Measurements from ENCODE around the gene SLC16A7. TPM values are rescaled to one million over a fixed set of nuclear protein-coding genes. Genes with fewer than 3 reads are reported as not detected.
A peak's percentile ranks its signal among the peaks of the same experiment; 100 is the strongest.

The SLC16A7 gene
- total and polyA plus RNA-seq, 4 donors: 0.88 to 60.2 (median 25.6) TPM

DNA sequence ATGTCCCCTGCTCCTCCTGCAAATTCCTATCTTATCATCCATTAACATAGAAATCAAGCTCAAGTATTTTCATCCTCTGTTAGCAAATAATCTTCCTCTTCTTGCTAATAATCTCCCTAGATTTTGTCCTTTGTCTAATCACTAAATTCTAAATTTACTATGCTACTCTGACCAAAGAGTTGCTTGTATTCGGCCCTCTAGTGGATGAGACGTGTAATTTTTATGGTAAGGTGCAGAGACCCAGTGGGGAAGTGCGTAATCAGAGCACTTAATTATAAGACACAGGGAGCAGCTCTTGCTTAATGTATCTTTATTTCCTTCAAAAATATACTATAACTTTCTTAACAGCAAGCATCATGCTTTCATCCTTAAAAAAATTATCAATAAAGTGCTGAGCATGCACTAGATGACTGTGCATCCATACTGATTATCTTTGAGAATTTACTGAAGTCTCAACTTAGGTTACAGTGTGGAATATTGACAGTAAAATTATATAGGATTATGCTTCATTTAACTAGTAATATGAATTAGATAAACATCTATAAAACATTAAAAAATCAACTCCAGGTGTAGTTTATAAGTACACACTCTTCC lies 212.6 kb downstream of the SLC16A7 start:
- no peak overlapping the region for H3K4me3 ChIP-seq (ENCODE audit: low read length in 2 of 2)
- H3K27ac ChIP-seq (ENCODE audit: low read depth in 1 of 2, low read length in 2 of 2): no peak overlapping the region
- no peaks in the 10 kb centered on the region for H3K27me3 ChIP-seq (ENCODE audit: control insufficient read depth in 1 of 2, insufficient read depth in 2 of 2, low read length in 1 of 2)
- H3K4me1 ChIP-seq (ENCODE audit: control insufficient read depth in 1 of 2, insufficient read depth in 2 of 2, low read length in 2 of 2): no peaks in the 10 kb centered on the region
- WGBS, 2 donors: 12% methylated on average over 3 of the region's 3 CpGs
- no peak for DNase-seq
- ATAC-seq (ENCODE audit: low FRiP score): peak; percentile 80
- no peaks in the 10 kb centered on the region for H3K9me3 ChIP-seq (ENCODE audit: control insufficient read depth, low read length)
- intact Hi-C loops (cut with DNase I): loop anchor here (5.0 to 10.0 kb wide), 3 partner anchors 211 to 406 kb away; partner anchors contain the start of gene SLC16A7 (in 2 of the 2)
- no peaks in the 10 kb centered on the region for H3K36me3 ChIP-seq (ENCODE audit: control insufficient read depth in 1 of 2, insufficient read depth in 2 of 2, low read length in 1 of 2)

DNA sequence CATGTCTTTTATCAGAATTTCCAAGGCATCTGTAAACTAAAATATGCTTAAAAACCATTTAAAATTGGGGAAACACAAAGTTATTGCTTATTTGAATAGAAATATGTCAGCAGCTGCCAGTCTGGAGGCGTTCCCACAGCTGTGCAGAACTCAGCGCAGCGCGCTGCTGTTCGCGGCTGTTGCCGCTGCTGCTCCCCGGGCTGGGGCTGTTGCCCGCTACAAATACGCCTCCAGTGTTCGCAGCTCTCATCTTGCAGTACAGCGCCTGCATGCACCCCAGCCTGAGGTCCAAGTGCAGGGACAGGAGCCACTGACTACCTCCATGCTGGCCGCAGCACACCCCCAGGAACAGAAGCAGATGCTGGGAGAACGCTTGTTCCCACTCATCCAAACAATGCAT lies 216.2 kb downstream of the SLC16A7 start:
- H3K27me3 ChIP-seq (ENCODE audit: control insufficient read depth in 1 of 2, insufficient read depth in 2 of 2, low read length in 1 of 2): no peaks in the 10 kb centered on the region
- no peak for ATAC-seq (ENCODE audit: low FRiP score)

DNA sequence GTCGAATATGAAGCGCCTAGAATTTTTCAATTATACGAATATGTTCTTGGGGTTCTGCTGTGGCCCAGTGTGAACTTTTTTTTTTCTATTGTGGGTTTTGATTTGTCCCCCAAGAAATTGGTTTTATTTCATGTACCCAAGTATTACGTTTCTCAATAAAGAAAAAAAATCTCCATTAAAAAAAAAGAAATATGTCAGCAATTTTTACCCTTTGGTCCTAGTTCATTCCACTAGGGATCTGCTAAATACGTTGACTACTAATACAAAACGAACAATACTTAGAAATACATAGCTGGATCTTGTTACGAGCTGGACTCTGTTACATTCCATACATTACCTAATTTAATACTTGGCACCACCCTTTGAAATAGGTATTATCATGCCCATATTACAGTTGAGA lies 216.9 kb downstream of the SLC16A7 start:
- 93% methylated on average over 7 of the region's 7 CpGs for WGBS, 2 donors
- Histone ChIP-seq H3K27me3 (ENCODE audit: control insufficient read depth in 1 of 2, insufficient read depth in 2 of 2, low read length in 1 of 2) (no peaks in the 10 kb centered on the region), H3K4me1 (ENCODE audit: control insufficient read depth in 1 of 2, insufficient read depth in 2 of 2, low read length in 2 of 2) (no peaks in the 10 kb centered on the region), H3K9me3 (ENCODE audit: control insufficient read depth, low read length) (peaks cover 2% of the 10 kb centered on the region), H3K27ac (ENCODE audit: low read depth in 1 of 2, low read length in 2 of 2) (no peak overlapping the region), H3K4me3 (ENCODE audit: low read length in 2 of 2) (no peak overlapping the region), H3K36me3 (ENCODE audit: control insufficient read depth in 1 of 2, insufficient read depth in 2 of 2, low read length in 1 of 2) (no peaks in the 10 kb centered on the region)
- no peak for ATAC-seq (ENCODE audit: low FRiP score)
- intact Hi-C loops (cut with DNase I): no loop called here
- no peak for DNase-seq

More for the DNA sequence above, 216.2 kb downstream of the SLC16A7 start:
- H3K4me1 ChIP-seq (ENCODE audit: control insufficient read depth in 1 of 2, insufficient read depth in 2 of 2, low read length in 2 of 2): no peaks in the 10 kb centered on the region
- no peaks in the 10 kb centered on the region for H3K36me3 ChIP-seq (ENCODE audit: control insufficient read depth in 1 of 2, insufficient read depth in 2 of 2, low read length in 1 of 2)
- no peak overlapping the region for H3K4me3 ChIP-seq (ENCODE audit: low read length in 2 of 2)
- no peak overlapping the region for H3K27ac ChIP-seq (ENCODE audit: low read depth in 1 of 2, low read length in 2 of 2)
- no peak for DNase-seq
- no peaks in the 10 kb centered on the region for H3K9me3 ChIP-seq (ENCODE audit: control insufficient read depth, low read length)
- WGBS, 2 donors: 91 to 96% methylated on average over 14 of the region's 14 CpGs
- intact Hi-C loops (cut with DNase I): no loop called here

DNA sequence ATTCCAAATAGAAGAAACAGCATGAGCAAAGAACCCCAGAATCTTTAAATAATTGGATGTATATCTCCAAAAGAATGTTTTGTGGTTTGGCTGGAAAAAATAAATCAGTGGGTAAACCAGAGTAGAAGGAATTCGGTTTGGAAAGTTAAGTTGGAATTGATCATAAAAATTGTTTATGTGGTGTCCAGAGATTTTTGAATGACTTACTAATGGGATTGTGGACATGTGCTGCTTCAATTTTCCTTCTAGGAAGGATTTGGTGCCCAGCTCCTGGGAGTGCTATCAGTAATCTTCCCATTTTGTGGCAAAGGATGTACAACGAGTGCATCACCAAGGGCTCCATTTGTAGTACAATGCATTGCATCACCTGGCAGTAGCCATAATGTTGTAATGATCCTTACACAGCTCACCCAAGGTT lies 224.8 kb downstream of the SLC16A7 start:
- no peaks in the 10 kb centered on the region for H3K4me1 ChIP-seq (ENCODE audit: control insufficient read depth in 1 of 2, insufficient read depth in 2 of 2, low read length in 2 of 2)
- intact Hi-C loops (cut with DNase I): no loop called here
- H3K4me3 ChIP-seq (ENCODE audit: low read length in 2 of 2): no peak overlapping the region
- H3K27ac ChIP-seq (ENCODE audit: low read depth in 1 of 2, low read length in 2 of 2): no peak overlapping the region
- peaks cover 2% of the 10 kb centered on the region for H3K9me3 ChIP-seq (ENCODE audit: control insufficient read depth, low read length)
- ATAC-seq (ENCODE audit: low FRiP score) (no peak), DNase-seq (no peak)
- 86 to 94% methylated on average over 2 of the region's 2 CpGs for WGBS, 2 donors
- peaks cover 0 to 1% of the 10 kb centered on the region in 2 donors for H3K27me3 ChIP-seq (ENCODE audit: control insufficient read depth in 1 of 2, insufficient read depth in 2 of 2, low read length in 1 of 2)
- H3K36me3 ChIP-seq (ENCODE audit: control insufficient read depth in 1 of 2, insufficient read depth in 2 of 2, low read length in 1 of 2): no peaks in the 10 kb centered on the region

DNA sequence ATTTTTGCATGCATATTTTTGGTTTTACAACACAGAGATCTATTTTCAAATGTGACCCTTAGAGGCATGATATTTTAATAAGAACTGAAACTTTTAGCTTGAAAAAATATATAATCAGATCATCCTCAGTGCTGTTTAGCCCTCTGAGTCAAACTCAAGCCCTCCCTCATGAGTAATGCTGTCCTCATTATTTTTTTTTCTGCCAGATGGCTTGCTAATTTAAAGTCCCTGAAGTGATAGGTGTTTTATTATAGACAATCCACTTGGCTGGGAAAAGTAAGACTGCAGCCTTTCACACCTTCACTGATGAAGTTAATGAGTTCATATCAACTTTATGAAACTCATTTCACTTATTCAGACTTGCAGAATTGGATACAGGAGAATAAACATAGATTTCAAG lies 227.7 kb downstream of the SLC16A7 start:
- Histone ChIP-seq H3K36me3 (ENCODE audit: control insufficient read depth in 1 of 2, insufficient read depth in 2 of 2, low read length in 1 of 2) (no peaks in the 10 kb centered on the region), H3K27ac (ENCODE audit: low read depth in 1 of 2, low read length in 2 of 2) (no peak overlapping the region), H3K4me3 (ENCODE audit: low read length in 2 of 2) (no peak overlapping the region), H3K9me3 (ENCODE audit: control insufficient read depth, low read length) (no peaks in the 10 kb centered on the region), H3K27me3 (ENCODE audit: control insufficient read depth in 1 of 2, insufficient read depth in 2 of 2, low read length in 1 of 2) (peaks cover 0 to 1% of the 10 kb centered on the region in 2 donors), H3K4me1 (ENCODE audit: control insufficient read depth in 1 of 2, insufficient read depth in 2 of 2, low read length in 2 of 2) (no peaks in the 10 kb centered on the region)
- ATAC-seq (ENCODE audit: low FRiP score) (no peak), DNase-seq (no peak)
- intact Hi-C loops (cut with DNase I): no loop called here

DNA sequence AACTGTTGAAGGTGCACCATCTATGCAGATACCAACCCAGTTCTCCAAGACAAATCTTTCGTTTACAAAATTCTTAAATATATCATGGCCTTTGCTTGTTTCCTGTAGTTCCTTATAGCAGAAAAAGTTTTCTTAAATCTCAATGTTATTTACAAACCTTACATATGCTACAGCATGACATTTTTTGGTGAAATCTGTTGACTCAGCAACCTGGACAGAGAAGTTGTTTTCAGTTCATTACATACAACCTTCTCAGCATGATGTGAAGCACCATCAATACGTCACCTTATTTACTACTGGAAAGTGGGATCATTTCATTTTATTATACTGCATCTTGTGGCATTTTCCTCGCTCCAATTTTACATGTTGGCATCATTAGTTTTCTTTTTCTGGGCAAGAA lies 231.9 kb downstream of the SLC16A7 start:
- Histone ChIP-seq H3K27ac (ENCODE audit: low read depth in 1 of 2, low read length in 2 of 2) (no peak overlapping the region), H3K27me3 (ENCODE audit: control insufficient read depth in 1 of 2, insufficient read depth in 2 of 2, low read length in 1 of 2) (no peaks in the 10 kb centered on the region), H3K36me3 (ENCODE audit: control insufficient read depth in 1 of 2, insufficient read depth in 2 of 2, low read length in 1 of 2) (no peaks in the 10 kb centered on the region), H3K4me1 (ENCODE audit: control insufficient read depth in 1 of 2, insufficient read depth in 2 of 2, low read length in 2 of 2) (no peaks in the 10 kb centered on the region), H3K4me3 (ENCODE audit: low read length in 2 of 2) (no peak overlapping the region), H3K9me3 (ENCODE audit: control insufficient read depth, low read length) (no peaks in the 10 kb centered on the region)
- intact Hi-C loops (cut with DNase I): no loop called here
- 92% methylated on average over 3 of the region's 3 CpGs for WGBS, 2 donors
- no peak for ATAC-seq (ENCODE audit: low FRiP score)
- DNase-seq: no peak

DNA sequence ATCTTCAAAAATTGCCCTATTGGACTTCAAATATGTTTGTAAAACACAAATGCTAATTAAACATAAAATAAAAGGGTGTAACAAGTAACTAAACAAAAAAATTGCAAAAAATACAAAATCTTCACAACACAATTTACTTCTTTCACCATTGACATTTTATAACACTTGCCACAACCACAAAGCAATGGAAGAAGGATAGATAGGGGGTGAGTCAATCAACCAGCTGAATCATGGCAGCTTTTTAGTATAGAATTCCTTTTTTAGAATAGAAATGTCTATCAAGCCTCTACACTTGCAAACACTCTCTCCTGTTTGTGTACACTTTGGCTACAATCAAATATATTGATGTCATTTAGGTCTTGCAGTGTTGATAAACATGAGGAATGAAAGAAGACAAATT lies 232.7 kb downstream of the SLC16A7 start:
- ATAC-seq (ENCODE audit: low FRiP score) (no peak), DNase-seq (no peak)
- intact Hi-C loops (cut with DNase I): no loop called here
- no peaks in the 10 kb centered on the region for H3K4me1 ChIP-seq (ENCODE audit: control insufficient read depth in 1 of 2, insufficient read depth in 2 of 2, low read length in 2 of 2)
- H3K36me3 ChIP-seq (ENCODE audit: control insufficient read depth in 1 of 2, insufficient read depth in 2 of 2, low read length in 1 of 2): no peaks in the 10 kb centered on the region
- no peaks in the 10 kb centered on the region for H3K27me3 ChIP-seq (ENCODE audit: control insufficient read depth in 1 of 2, insufficient read depth in 2 of 2, low read length in 1 of 2)
- no peak overlapping the region for H3K4me3 ChIP-seq (ENCODE audit: low read length in 2 of 2)
- no peaks in the 10 kb centered on the region for H3K9me3 ChIP-seq (ENCODE audit: control insufficient read depth, low read length)
- H3K27ac ChIP-seq (ENCODE audit: low read depth in 1 of 2, low read length in 2 of 2): no peak overlapping the region

DNA sequence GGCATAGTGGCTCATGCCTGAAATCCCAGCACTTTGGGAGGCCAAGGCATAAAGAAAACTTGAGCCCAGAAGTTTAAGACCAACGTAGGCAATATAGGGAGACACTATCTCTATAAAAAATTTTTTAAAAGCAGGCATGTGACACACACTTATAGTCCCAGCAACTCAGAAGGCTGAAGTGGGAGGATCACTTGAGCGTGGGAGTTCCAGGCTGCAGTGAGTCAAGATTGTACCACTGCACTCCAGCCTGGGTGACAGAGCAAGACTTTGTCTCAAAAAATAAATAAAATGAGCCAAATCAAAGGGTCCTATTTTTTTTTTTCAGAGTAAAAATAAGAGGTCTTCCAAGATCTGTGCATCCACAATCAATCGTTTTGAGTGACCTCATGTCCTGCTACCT lies 237.6 kb downstream of the SLC16A7 start:
- DNase-seq: no peak
- WGBS, 2 donors: 84 to 88% methylated on average over 3 of the region's 3 CpGs
- H3K27me3 ChIP-seq (ENCODE audit: control insufficient read depth in 1 of 2, insufficient read depth in 2 of 2, low read length in 1 of 2): no peaks in the 10 kb centered on the region
- ATAC-seq (ENCODE audit: low FRiP score): no peak
- H3K36me3 ChIP-seq (ENCODE audit: control insufficient read depth in 1 of 2, insufficient read depth in 2 of 2, low read length in 1 of 2): no peaks in the 10 kb centered on the region
- intact Hi-C loops (cut with DNase I): loop anchor here in 1 of 2 donors (10.0 kb wide), 1 partner anchor 429 kb away; no protein-coding TSS in a partner anchor
- H3K27ac ChIP-seq (ENCODE audit: low read depth in 1 of 2, low read length in 2 of 2): no peak overlapping the region
- no peaks in the 10 kb centered on the region for H3K4me1 ChIP-seq (ENCODE audit: control insufficient read depth in 1 of 2, insufficient read depth in 2 of 2, low read length in 2 of 2)
- H3K4me3 ChIP-seq (ENCODE audit: low read length in 2 of 2): no peak overlapping the region
- H3K9me3 ChIP-seq (ENCODE audit: control insufficient read depth, low read length): no peaks in the 10 kb centered on the region

DNA sequence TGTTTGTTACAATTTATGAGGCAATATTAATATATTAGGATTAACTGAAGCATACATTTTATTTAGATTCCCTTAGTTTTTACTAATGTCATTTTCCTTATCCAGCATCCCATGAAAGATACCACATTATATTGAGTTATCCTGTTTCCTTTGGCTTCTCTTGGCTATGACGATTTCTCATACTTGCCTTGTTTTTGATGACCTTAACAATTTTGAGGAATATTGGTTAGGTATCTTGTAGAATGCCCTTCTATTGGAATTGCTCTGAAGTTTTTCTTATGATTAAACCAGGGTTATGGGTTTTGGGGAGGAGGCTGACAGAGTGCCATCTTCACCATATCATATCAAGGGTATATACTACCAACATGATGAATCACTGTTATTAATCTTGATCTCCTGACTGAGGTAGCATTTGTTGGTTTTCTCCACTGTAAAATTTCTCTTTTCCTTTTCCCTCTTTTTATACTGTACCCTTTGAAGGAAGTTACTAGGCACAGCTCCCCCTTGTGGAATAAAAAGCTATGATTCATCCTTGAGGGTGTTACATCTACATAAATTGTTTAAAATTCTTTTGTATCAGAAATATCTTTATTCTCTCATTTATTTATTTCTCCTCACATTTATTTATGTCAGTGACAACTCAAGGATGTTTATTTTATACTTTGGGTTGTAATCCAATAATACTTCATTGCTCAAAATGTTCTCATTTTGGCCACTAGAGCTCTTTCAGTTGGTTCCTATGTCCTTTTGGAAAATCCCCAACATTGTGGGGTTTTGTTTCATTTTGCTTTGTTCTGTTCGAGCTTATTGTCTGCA lies 239.0 kb downstream of the SLC16A7 start:
- Histone ChIP-seq H3K27ac (ENCODE audit: low read depth in 1 of 2, low read length in 2 of 2) (no peak overlapping the region), H3K4me1 (ENCODE audit: control insufficient read depth in 1 of 2, insufficient read depth in 2 of 2, low read length in 2 of 2) (no peaks in the 10 kb centered on the region), H3K36me3 (ENCODE audit: control insufficient read depth in 1 of 2, insufficient read depth in 2 of 2, low read length in 1 of 2) (no peaks in the 10 kb centered on the region), H3K27me3 (ENCODE audit: control insufficient read depth in 1 of 2, insufficient read depth in 2 of 2, low read length in 1 of 2) (no peaks in the 10 kb centered on the region), H3K4me3 (ENCODE audit: low read length in 2 of 2) (no peak overlapping the region), H3K9me3 (ENCODE audit: control insufficient read depth, low read length) (no peaks in the 10 kb centered on the region)
- DNase-seq: no peak
- ATAC-seq (ENCODE audit: low FRiP score): no peak
- 57% methylated on average over 2 of the region's 2 CpGs for WGBS, 2 donors
- intact Hi-C loops (cut with DNase I): loop anchor here (5.0 to 10.0 kb wide), 2 partner anchors 430 to 433 kb away; no protein-coding TSS in a partner anchor
